Measurements from ENCODE around the gene ANKS3.

- TF ChIP-seq CTCF (IDR thresholded peaks at IDR 0.05) (no peak), POLR2A (IDR thresholded peaks at IDR 0.05) (no peak)
These were observed 46.7 kb downstream of the ANKS3 start for GRCh38 chr16:4687416-4687815.

Data from right lobe of liver (tissue), 4 donors.